BJ (cell line): ENCODE data around the gene TTLL11. TPM values are rescaled to one million over a fixed set of nuclear protein-coding genes. Genes with fewer than 3 reads are reported as not detected.

Experiments
- CTCF ChIA-PET: fragments of 350-600 bp; formaldehyde crosslinking; extraction: SDS; loops from one replicate; lab custom pipeline; 2021; ENCODE audit warnings: antibody characterized with exemption, inconsistent platforms; lab: Yijun Ruan, JAX
- POLR2A ChIA-PET: fragments of 300-600 bp; sonication (Branson Sonifier 250); formaldehyde crosslinking; extraction: SDS; loops from one replicate; lab custom pipeline; 2021; ENCODE audit warnings: antibody characterized with exemption; lab: Charles Lee
- DNase-seq: peaks from one replicate; pipeline ENCODE4 v3.0.0-alpha.2; 2011; ENCODE audit warnings: low read depth
- H3K27me3 ChIP-seq: 2 replicates; pipeline ENCODE4 v1.6.0; 2011; ENCODE audit warnings: low read length; ENCODE audit not compliant: control insufficient read depth, insufficient read depth
- H3K36me3 ChIP-seq: 2 replicates; pipeline ENCODE4 v1.5.1; 2011; ENCODE audit warnings: low read length; ENCODE audit not compliant: control insufficient read depth, insufficient read depth
- H3K4me3 ChIP-seq: 2 replicates; pipeline ENCODE4 v1.5.1; 2011; ENCODE audit warnings: low read depth, mild to moderate bottlenecking, control low read depth, low read length
- polyA plus RNA-seq: library from polyadenylated mRNA; depleted of rRNA; stranded (reverse); fragments of >200 nt; gene quantifications from 2 replicates; pipeline ENCODE4 v1.2.3, GENCODE V29; 2011
- TF ChIP-seq, protein P1 (sequence below): IDR thresholded peaks from 2 replicates; pipeline ENCODE4 v1.5.1; 2011; ENCODE audit warnings: low read depth, mild to moderate bottlenecking, control low read depth, inconsistent platforms, low read length, moderate library complexity; ENCODE audit not compliant: insufficient read depth

TTLL11 gene
- polyA plus RNA-seq, 1 experiment: 5.6 TPM

DNA sequence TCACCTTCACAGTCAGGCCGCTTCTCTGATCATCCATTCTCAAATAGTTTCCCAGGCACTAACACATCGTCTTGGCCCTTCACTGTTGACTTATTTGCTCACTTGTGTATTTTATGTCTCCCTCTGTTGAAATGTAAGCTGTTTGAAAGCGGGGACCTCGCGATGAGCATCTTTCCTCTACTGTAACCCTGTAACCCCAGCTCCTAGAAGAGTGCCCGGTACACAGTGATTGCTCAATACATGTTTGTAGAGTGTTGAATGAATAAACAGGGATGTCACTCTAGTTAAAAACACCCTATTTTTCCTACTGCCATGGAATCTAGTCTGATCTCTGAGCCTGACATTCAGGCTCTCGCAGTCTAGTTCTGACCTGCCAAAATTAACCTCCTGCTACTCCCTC lies 150.8 kb downstream of the TTLL11 start:
- ChIA-PET CTCF (interaction anchor here (0.6 to 1.1 kb wide), 2 partner anchors 223 to 304 kb away, joined by 3 read pairs; no protein-coding TSS in a partner anchor), POLR2A (no interaction called here)
- Histone ChIP-seq H3K4me3 (no peak overlapping the region), H3K36me3 (no peaks in the 10 kb centered on the region), H3K27me3 (no peaks in the 10 kb centered on the region)
- TF ChIP-seq, protein P1, sequence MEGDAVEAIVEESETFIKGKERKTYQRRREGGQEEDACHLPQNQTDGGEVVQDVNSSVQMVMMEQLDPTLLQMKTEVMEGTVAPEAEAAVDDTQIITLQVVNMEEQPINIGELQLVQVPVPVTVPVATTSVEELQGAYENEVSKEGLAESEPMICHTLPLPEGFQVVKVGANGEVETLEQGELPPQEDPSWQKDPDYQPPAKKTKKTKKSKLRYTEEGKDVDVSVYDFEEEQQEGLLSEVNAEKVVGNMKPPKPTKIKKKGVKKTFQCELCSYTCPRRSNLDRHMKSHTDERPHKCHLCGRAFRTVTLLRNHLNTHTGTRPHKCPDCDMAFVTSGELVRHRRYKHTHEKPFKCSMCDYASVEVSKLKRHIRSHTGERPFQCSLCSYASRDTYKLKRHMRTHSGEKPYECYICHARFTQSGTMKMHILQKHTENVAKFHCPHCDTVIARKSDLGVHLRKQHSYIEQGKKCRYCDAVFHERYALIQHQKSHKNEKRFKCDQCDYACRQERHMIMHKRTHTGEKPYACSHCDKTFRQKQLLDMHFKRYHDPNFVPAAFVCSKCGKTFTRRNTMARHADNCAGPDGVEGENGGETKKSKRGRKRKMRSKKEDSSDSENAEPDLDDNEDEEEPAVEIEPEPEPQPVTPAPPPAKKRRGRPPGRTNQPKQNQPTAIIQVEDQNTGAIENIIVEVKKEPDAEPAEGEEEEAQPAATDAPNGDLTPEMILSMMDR: no peak
- no peak for DNase-seq

DNA sequence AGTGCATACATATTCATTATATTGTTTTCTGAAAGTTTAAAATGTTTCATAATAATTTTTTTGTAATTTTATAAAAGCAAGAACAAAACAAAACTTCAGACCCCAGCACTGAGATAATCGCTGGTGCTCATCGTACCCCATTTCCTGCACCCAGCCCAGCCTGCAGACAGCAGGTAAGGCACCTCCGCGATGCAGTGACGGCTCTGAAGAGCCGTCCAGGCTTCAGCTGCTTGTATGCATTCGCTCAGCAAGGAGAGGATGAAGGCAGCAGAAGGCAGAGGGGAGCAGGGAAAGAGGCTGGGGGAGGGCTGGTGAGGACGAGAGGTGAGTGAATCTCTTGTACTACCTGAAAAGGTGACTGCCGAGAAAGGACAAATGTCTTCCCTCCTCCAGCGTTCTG lies 153.5 kb downstream of the TTLL11 start:
- Histone ChIP-seq H3K4me3 (no peak overlapping the region), H3K36me3 (no peaks in the 10 kb centered on the region), H3K27me3 (no peaks in the 10 kb centered on the region)
- DNase-seq: no peak
- POLR2A ChIA-PET: no interaction called here
- CTCF ChIA-PET: interaction anchor here (0.6 kb wide), 1 partner anchor 250 kb away, joined by 3 read pairs; no protein-coding TSS in a partner anchor
- TF ChIP-seq, protein P1: no peak

DNA sequence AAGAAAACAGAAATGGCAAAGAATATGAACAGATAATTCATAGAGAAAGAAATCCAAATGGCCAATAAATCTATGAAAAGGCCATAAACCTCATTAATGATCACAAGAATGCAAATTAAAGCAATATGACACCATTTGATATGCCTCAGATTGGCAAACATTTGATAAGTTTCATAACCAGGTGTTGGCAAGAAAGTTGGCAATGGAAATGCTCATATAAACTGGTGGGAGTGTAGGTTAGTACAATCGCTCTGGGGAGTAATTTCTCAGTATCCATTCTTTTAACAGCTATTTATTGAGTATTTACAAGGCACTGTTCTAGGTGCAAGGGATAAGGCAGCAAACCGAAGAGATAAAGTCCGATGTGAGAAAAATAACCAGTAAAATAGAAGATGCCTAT lies 154.5 kb downstream of the TTLL11 start:
- Histone ChIP-seq H3K4me3 (no peak overlapping the region), H3K36me3 (no peaks in the 10 kb centered on the region), H3K27me3 (no peaks in the 10 kb centered on the region)
- CTCF ChIA-PET: no interaction called here
- DNase-seq: no peak
- TF ChIP-seq, protein P1: no peak
- POLR2A ChIA-PET: no interaction called here

DNA sequence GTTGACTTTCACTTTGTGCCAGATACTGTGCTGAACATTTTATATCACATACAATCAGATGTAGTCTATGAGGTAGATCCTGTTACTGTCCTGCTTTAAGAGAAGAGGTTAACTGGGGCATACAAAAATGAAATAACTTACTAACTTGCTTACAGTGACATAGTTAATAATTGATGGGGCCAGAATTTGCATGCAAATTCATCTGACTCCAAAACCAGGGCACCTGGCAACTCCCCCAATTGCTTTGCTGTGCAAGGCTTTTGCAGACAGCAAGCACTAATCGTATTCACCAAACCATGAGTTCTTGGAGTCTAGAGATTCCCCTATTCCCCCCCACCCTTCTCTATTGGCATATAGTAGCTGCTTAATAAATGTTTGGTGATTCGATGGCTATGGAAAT lies 155.9 kb downstream of the TTLL11 start:
- POLR2A ChIA-PET: no interaction called here
- CTCF ChIA-PET: interaction anchor here (0.6 kb wide), 1 partner anchor 29 kb away, joined by 3 read pairs; no protein-coding TSS in a partner anchor
- no peak for DNase-seq
- TF ChIP-seq, protein P1: no peak
- Histone ChIP-seq H3K4me3 (no peak overlapping the region), H3K36me3 (no peaks in the 10 kb centered on the region), H3K27me3 (no peaks in the 10 kb centered on the region)

DNA sequence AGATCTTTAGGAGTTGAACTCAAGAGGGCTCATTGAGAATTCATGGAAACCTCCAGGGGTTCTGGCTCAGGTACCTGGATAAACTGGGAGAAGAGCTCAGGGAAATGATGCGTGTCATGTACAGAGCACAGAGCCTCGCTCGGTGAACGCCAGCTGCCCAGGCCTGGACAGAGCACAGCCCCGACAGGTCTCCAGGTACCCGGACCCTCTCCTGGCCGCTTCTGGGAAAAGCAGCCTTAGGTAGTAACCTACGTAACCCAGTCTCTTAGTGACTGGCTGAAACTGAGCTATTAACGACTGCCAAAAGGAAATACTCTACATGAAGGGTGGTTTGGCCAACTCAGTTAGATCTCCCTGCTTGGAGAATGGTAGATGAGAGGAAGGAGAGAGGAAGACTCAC lies 157.4 kb downstream of the TTLL11 start:
- Histone ChIP-seq H3K36me3 (no peaks in the 10 kb centered on the region), H3K27me3 (no peaks in the 10 kb centered on the region), H3K4me3 (no peak overlapping the region)
- DNase-seq: no peak
- TF ChIP-seq, protein P1: no peak
- ChIA-PET POLR2A (no interaction called here), CTCF (no interaction called here)
